ENCODE results near the gene MPP1.

MPP1 gene

GRCh38 chrX:154779261-154779660 lies 26.0 kb downstream of the MPP1 start:
- in situ Hi-C loops (cut with HindIII; ENCODE audit: low sequenced_read_pairs) = no loop called here

DNA sequence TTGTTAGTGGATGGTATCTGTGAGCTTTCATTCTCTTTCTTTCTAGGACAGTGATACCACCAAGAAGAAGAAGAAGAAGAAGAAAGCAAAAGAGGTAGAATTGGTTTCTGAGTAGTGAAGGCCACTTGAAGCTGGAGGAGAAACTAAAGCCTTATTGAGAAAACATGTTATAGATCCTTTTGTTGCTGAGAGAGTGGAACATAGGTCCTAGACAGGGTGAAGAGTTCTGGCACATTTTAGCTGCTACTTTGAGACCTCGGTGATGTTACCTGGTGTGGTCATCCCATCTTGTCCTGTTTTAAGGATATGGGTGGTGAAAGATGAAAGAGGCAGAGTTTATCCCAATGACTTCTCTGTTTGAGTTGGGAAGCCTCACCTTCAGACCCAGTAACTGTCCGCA lies 28.5 kb downstream of the MPP1 start:
- in situ Hi-C loops (cut with HindIII; ENCODE audit: low sequenced_read_pairs) = no loop called here

GRCh38 chrX:154775419-154776349 lies 29.6 kb downstream of the MPP1 start:
- in situ Hi-C loops (cut with HindIII; ENCODE audit: low sequenced_read_pairs) = no loop called here

DNA sequence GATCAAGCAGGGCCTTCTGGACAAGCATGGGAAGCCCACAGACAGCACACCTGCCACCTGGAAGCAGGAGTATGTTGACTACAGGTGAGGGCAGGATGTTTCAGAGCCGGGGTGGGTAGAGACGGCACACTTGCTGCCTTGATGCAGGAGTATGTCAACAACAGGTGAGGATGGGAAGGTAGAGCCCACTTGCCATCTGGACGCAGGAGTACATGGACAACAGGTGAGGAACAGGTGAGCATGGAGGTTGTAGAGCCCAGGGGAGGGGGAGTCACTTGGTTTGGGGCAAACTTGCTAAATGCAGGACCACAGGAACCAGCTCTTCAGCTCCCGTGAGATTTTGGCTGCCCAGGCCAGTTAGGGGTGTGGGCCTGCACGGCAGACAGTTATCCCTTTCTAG lies 30.7 kb downstream of the MPP1 start:
- in situ Hi-C loops (cut with HindIII; ENCODE audit: low sequenced_read_pairs) = no loop called here

- in situ Hi-C loops (cut with HindIII; ENCODE audit: low sequenced_read_pairs) = no loop called here
Observed at GRCh38 chrX:154762537-154763296, 42.6 kb downstream of the MPP1 start, which contains the start of gene DKC1. Gene DKC1 (plus strand): TSS chrX:154762864. CDS start chrX:154762966, 102 bp downstream.

DNA sequence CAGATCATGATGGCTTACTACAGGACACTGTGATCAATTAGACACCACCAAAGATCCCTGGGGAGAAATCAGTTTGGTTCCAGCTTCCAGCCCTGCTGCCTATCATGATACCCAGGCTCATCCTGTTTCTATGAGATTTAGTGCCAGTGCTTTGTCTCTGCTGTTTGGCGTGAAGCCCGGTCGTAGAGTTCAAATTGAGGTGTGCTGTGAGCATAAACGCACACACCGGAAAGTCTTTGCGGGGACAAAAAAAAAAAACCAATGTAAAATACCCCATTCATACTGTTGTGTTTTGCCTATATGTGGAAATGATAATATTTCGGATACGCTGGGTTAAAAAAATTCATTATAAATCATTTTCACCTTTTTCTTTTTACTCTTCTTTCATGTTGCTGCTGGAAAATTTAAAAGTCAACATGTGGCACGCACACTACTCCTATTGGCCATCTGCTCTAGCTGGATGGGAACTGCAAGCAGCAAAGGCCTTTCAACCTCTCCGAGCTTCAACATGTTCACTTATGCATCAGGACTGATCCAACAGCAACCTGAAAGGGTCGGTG lies 43.2 kb downstream of the MPP1 start:
- in situ Hi-C loops (cut with HindIII; ENCODE audit: low sequenced_read_pairs) = no loop called here

DNA sequence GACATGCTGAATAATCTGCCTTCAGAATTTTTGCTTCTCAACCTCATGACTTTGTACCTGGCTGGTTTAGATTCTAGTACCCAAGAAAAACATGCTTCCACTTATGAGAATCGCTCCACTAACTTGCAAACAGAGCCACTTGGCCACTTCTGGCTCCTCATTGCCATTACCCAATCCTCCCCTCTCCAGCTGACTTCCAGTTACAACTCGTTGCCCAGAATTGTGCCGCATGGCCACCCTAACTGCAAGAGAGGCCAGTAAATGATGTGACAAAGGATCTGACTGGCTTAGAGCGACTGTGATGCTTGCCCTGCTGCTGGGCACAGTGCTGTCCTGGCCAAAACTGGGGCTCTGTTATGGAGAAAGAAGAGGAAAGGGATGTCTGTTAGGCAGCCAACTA lies 46.6 kb downstream of the MPP1 start:
- in situ Hi-C loops (cut with HindIII; ENCODE audit: low sequenced_read_pairs) = no loop called here

- in situ Hi-C loops (cut with HindIII; ENCODE audit: low sequenced_read_pairs) = no loop called here
Observed at GRCh38 chrX:154751669-154752271, 53.5 kb downstream of the MPP1 start.

- in situ Hi-C loops (cut with HindIII; ENCODE audit: low sequenced_read_pairs) = no loop called here
Observed at GRCh38 chrX:154751203-154751668, 54.0 kb downstream of the MPP1 start.

- in situ Hi-C loops (cut with HindIII; ENCODE audit: low sequenced_read_pairs) = no loop called here
Observed at GRCh38 chrX:154750301-154751202, 54.7 kb downstream of the MPP1 start, which contains the start of gene GAB3. Gene GAB3 (minus strand): TSS chrX:154751077. CDS start chrX:154751025, 52 bp downstream.

GRCh38 chrX:154749856-154750255 lies 55.4 kb downstream of the MPP1 start:
- in situ Hi-C loops (cut with HindIII; ENCODE audit: low sequenced_read_pairs) = no loop called here

DNA sequence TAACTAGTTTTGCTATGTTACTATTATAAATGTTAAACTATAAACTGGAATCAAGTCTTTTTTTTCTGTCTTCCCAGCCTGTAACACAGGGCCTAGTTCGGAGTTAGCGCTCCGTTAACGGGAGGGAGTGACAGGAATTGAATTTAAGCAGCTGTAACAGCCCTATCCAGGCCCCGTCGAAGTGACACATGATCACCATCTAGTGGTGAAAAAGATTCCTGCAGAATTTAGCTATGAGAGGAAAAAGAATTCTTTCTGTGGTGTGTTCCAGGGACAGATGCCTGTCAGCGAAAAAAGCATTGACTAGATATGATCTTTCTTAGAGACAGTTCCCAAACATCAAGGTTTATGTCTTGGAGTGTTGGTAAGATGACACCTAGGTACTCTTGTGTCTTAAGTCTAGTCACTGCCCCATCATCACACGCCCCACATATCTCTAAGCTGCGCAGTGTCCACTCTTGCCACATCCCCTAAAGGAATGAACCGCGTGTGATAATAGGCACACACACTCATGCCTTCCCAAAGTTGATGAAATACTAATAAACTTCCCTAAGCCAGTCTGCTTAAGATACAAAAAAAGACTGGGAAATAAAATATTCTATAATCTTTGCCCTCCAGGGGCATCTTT lies 56.5 kb downstream of the MPP1 start:
- in situ Hi-C loops (cut with HindIII; ENCODE audit: low sequenced_read_pairs) = no loop called here

- in situ Hi-C loops (cut with HindIII; ENCODE audit: low sequenced_read_pairs) = no loop called here
Observed at GRCh38 chrX:154742613-154743012, 62.7 kb downstream of the MPP1 start.

GRCh38 chrX:154739952-154740465 lies 65.3 kb downstream of the MPP1 start:
- in situ Hi-C loops (cut with HindIII; ENCODE audit: low sequenced_read_pairs) = no loop called here

GRCh38 chrX:154738011-154738738 lies 67.1 kb downstream of the MPP1 start:
- in situ Hi-C loops (cut with HindIII; ENCODE audit: low sequenced_read_pairs) = no loop called here

GRCh38 chrX:154737136-154737535 lies 68.1 kb downstream of the MPP1 start:
- in situ Hi-C loops (cut with HindIII; ENCODE audit: low sequenced_read_pairs) = no loop called here

GRCh38 chrX:154735695-154736393 lies 69.4 kb downstream of the MPP1 start:
- in situ Hi-C loops (cut with HindIII; ENCODE audit: low sequenced_read_pairs) = no loop called here

Measured in endothelial cell of hepatic sinusoid (primary cell).